Measurements from ENCODE around the gene SETD1B.
"Not testable (repeated sequence)": the region's sequence is repeated elsewhere in the genome, so short reads cannot be mapped to it uniquely, and the experiment has no call there.

Gene SETD1B

GRCh38 chr12:121803861-121804416 lies at the start of gene SETD1B:
TSS of gene SETD1B (plus strand) at chr12:121804009. CDS start at chr12:121804738, 729 bp downstream.
- DNase-seq, result no peak

DNA sequence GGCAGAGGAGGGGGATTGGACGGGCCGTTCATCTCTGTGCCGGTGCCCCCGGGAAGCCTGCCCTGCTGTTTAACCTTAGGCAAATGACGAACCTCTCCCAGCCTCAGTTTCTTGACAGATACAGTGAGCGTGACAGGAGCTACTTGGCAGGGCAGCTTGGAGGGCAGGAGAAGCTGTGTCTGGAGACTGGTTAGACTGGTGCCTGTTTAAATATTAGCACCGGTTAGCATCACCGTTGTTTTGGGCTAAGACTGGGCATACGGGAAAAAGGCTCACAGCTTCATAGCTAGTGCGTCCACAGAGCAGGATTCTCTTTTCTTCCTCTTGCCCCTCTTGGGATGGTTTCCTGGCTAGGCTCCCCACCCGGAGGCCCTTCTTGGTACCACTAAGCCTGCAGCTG lies 49.0 kb upstream of the SETD1B start:
- no peak for DNase-seq

DNA sequence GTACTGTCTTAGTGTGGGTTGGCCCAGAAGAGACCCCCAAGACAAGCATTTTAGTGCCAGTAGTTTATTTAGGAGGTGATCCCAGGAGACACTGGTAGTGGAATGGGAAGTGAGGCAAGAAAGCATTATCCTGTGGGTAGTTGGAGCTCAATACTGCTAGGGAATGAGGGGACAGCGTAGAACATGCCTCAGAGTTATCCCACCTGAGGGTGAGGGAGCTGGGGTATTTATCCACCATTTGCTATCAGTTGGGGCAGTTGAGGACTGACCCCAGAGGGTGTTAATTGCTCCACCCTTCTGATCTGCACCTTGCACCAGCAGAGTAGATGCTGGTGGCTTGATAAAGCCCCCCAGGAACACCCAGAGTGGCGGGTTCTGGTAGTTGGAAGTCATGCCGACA lies 48.2 kb upstream of the SETD1B start:
- DNase-seq, result no peak

GRCh38 chr12:121758536-121758935 lies 45.3 kb upstream of the SETD1B start:
- DNase-seq, result not testable (repeated sequence)

DNA sequence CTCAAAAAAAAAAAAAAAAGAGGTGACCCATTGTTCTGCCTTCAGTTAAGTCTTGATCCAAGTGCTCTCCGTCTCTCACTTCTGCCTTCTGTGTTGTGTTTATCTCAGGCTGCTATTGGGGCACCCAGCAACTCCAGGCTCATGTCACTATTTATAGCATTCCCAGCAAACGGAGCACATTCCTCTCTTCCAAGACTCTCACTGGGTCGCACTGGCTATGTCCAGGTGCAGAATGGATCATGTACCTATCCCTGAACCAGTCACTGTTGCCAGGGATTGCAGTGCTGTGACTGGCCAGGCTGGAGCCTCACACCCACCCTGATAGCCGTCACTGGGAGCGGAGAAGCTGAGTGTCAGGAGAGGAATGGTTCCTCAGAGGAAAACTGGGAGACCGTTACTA lies 41.5 kb upstream of the SETD1B start:
- DNase-seq, result no peak

- no peak for DNase-seq
Measured at GRCh38 chr12:121764808-121765207, 39.0 kb upstream of the SETD1B start.

- peak; percentile 50 for DNase-seq
Measured at GRCh38 chr12:121765573-121765972, 38.2 kb upstream of the SETD1B start.

DNA sequence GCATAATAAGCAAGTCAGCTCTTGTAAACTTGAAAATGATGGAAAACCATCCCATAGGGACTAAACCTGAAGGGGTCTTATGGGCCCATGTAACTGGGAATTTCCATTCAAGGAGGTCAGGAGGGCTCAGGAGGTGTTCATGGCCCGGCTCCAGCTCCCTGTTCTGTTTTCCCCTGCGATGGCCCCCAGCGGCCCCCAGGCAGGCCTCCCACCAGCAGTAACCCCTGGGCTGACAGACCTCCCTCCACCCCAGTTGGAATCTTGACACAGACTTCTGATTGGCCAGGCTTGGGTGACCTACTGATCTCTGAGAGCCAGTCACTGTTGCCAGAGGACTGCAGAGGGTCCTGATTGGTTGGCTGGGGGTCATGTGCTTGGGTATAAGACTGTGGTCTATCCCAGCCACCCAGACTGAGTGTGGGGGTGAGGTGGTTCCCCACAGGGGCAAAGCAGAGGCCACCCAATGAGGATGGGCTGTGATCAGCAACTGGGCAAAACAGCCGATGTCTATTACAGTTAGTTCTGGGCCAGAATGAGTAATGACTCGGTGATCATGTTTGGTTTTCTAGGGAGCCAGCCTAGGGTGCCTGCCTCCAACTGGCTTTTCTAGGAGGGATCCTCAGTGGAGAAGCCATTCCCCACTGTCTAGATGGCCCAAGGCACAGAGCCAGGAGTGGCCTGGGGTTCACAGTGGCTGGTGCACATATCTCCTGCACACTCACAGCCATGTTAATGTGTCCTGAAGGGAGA lies 37.3 kb upstream of the SETD1B start:
- no peak for DNase-seq

DNA sequence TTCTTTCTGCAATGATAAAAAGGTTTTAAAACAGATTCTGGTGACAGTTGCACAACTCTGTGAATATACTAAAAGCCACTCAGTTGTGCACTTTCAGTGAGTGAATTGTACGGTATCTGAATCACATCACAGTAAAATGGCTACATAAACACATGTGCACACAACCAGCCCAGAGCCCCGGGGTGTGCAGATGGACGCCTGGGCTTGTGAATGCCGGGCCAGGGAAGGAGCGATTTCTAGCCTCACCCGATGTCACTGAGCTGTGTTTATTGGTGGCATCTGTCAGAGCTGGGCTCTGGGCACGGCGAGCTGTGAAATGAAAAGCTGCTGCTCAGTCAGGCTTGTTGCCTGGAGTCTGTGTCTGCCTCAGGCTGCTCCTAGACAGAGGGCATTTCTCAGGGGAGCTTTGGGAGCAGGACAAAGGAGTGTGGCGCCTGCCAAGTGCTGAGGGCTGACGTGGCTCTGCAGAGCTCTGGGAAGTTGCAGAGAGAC lies 36.2 kb upstream of the SETD1B start:
- DNase-seq, result peak; percentile 94

GRCh38 chr12:121769297-121769830 lies 34.4 kb upstream of the SETD1B start:
- no peak for DNase-seq

DNA sequence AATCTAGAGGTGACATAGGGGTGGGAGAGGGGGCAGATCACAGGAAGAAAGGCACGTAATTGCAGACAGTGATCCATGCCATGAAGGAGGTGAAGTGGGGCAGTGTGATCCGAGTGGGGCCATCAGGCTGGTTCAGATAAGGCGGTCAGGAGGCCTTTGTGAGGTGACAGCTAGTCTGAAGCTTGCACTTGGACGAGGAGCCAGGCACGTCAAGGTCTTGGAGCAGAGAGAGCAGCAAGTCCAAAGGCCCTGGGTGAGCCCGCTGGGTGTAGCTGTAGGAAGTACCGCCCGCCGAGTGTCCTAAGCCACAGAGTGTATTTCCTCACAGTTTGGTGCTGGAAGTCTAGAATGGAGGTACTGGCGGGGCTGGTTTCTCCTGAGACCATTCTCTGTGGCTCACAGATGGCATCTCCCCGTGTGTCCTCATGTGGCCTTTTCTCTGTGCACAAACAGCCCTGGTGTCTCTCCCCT lies 33.9 kb upstream of the SETD1B start:
- DNase-seq, result peak; percentile 58

GRCh38 chr12:121770388-121770787 lies 33.4 kb upstream of the SETD1B start:
- DNase-seq, result no peak

- DNase-seq, result no peak
Measured at GRCh38 chr12:121770813-121771625, 32.8 kb upstream of the SETD1B start.

- peak; percentile 49 for DNase-seq
Measured at GRCh38 chr12:121773011-121773777, 30.6 kb upstream of the SETD1B start.

DNA sequence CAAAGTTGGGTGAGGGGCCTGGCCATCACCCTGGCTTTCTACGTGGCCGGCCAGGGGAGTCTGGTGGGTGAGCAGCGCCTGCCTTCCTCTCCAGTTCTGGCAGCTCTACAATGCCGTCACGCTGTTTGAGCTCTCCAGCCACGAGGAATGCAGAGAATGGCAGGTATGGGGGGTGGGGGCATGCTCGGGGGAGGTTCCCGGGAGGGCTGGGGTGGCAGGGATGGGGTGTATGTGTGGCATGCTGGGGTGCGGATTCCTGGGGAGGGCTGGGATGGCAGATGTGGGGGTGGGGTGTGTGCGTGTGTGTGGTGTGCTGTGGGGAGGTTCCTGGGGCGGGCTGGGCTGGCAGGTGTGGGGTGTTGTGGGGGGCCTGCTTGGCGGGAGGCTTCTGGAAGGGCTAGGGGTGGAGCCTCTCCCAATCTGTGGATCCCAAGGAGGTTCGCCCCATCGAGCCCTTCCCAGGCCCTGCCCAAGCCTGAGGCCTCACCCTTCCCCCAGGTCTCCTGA lies 28.8 kb upstream of the SETD1B start:
- DNase-seq, result no peak

DNA sequence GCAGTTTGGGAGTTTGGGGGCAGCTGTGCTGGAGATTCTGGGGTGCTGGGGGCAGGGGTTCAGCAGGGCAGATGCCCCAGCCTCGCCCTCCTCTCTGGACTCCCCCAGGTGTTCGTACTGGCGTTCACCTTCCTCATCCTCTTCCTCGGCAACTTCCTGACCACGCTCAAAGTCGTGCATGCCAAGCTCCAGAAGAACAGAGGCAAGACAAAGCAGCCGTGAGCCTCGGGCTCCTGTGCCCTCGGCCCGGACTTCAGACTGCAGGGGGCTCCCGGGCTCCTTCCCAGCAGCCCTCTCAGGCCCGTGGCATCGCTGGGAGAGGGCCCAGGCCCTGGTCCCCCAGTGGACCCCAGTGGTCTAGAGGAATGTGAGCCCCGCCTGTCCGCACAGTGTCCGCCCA lies 28.3 kb upstream of the SETD1B start:
- DNase-seq, result no peak

DNA sequence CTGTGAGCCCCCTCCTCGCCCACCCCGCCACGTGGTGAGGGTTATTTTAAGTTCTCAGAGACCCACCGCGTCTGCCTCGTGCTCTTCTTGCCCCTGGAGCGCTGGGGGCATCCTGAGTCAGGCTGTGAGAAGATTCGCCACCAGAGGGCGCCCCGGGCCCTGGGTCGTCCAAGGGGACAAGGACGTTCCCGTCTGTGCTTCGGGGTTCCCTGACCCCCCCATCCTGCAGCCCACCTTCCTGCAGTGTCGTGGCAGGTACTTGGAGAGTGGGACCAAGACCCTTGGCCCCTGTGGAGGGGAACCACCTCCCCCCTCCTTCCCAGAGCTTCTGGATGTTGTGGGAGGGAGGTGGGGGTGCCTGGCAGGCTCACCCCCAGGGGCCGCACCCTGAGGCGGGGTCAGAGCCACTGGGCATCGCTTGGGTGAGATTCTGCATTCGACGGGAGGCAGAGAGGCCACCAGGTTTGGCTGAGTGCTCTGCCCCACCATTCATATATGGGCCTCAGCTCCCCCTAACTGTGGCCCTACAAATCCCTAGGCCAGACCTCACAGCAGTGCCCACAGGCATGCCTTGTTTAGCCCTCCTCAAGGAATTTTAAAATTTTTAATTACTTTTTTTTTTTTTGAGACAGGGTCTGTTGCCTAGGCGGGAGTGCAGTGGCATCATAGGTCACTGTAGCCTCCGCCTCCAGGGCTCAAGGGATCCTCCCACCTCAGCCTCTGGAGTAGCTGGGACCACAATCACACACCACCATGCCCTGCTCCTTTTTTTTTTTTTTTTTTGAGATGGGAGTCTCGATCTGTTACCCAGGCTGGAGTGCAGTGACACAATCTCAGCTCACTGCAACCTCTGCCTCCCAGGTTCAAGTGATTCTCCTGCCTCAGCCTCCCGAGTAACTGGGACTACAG lies 27.4 kb upstream of the SETD1B start:
- DNase-seq, result no peak

DNA sequence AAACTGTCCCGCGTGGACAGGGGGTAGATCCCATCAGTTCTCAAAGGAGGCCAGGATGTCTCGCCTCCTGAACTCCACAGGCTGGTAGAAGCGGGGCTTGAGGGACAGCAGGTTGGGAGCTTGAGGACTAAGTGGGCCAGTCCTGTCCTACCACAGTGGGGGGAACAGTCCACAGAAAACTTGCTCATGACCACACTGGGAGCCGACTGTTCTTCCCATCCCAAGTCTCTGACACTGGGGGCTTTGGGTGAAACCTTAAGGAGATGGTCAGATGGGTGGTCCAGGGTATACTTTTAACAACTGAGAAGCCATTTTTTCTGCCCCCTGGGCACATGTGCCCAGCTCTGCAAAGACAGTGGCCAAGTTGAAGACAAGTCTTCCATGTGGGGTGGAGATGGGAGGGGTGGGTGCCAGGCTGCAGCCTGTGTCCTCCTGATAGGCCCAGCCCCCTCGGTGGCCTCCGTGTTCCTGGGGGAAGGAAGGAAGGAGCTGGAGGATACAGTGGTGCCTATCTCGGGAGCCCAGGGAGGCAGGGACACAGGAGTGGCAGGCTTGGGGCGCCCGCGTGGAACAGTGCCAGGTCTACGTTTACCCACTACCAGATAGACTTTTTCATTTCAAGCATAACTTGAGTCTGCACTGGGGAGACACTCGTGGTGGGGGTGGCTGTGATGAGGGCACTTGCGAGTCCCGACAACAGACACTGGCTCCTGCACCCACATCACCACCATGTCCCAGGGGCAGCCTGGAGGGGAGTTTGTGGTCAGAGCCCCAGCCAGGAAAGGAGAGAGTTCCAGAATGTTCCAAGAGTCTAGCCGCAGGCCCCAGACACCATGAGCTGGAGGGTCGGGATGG lies 25.0 kb upstream of the SETD1B start:
- DNase-seq, result no peak

DNA sequence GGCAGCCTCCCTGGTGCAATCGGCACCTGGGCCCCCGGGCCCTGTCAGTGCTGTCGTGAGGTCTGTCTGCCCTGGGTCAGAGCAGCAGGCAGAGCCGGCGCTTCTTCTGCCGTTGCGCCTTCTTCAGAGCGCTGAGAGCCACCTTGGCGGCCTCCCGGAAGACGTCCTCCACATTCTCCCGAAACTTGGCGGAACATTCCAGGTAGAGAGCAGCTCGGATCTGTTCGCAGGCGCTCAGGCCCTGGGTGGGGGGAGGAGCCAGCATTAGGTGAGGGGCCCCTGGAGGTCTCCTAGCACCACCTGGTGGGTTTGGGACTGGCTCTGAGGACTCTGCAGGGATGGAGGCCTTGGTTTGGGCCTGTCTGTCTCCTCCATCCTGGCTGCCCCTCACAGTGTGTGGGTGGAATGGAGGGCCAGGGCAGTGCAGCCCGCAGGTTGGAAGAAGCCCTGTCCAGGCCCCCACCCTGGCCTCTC lies 24.4 kb upstream of the SETD1B start:
- no peak for DNase-seq

DNA sequence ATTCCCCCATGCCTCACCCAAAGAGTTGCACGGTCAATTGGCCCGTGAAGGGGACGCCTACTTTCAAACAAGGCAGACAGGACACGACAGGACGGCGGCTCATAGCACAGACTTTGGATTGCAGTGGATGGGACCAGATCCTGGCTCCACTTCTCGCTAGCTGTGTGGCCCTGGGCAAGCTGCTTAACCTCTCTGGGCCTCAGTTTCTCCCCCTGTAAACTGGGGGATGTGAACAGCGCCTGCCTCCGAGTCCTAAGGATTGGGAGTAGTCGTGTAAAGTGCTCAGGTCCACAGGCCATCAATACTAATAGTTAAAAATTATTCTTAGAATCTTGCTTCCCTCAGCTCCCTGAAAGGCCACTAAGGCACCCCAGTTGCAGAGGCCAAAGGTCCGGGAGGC lies 23.4 kb upstream of the SETD1B start:
- DNase-seq, result no peak
